Activated naive CD8-positive, alpha-beta T cell (primary cell): Measurements from ENCODE around the gene TGM4.

Experiments used
- H3K27ac Mint-ChIP-seq: one replicate; pipeline ENCODE4 v1.8.0; 2021; ENCODE audit warnings: mixed read lengths
- H3K27me3 Mint-ChIP-seq: one replicate; pipeline ENCODE4 v1.8.0; 2021; ENCODE audit warnings: mixed read lengths
- H3K36me3 Mint-ChIP-seq: one replicate; pipeline ENCODE4 v1.8.0; 2021; ENCODE audit warnings: mixed read lengths
- H3K4me1 Mint-ChIP-seq: one replicate; pipeline ENCODE4 v1.8.0; 2021; ENCODE audit warnings: low read depth, mixed read lengths
- H3K4me3 Mint-ChIP-seq: one replicate; pipeline ENCODE4 v1.8.0; 2021; ENCODE audit warnings: mild to moderate bottlenecking, mixed read lengths
- H3K9me3 Mint-ChIP-seq: one replicate; pipeline ENCODE4 v1.8.0; 2021; ENCODE audit warnings: low read depth, mixed read lengths

The TGM4 gene

DNA sequence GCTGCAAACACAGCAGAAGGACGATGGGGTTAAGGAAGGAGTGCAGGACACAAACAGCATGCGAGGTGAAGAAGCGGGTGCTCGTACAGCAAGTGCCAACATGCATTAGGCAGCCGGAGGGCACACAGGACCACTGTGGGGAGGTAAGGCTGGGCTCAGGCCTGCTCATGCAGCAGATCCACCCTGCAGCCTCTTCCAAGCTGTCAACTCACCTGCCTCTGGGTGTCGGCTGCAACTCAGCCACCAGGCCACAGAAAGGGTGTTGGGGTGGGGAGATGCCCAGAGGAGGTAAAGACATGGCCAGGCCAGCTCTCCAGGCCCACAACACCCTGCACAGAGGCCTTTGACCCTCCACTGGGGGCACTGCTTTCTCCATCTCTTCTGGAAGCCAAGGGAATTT, 44.2 kb downstream of the TGM4 start:
- Mint-ChIP-seq H3K36me3 (no peaks in the 10 kb centered on the region), H3K4me1 (no peaks in the 10 kb centered on the region), H3K27me3 (no peaks in the 10 kb centered on the region), H3K9me3 (no peaks in the 10 kb centered on the region), H3K27ac (no peak overlapping the region), H3K4me3 (no peak overlapping the region)

DNA sequence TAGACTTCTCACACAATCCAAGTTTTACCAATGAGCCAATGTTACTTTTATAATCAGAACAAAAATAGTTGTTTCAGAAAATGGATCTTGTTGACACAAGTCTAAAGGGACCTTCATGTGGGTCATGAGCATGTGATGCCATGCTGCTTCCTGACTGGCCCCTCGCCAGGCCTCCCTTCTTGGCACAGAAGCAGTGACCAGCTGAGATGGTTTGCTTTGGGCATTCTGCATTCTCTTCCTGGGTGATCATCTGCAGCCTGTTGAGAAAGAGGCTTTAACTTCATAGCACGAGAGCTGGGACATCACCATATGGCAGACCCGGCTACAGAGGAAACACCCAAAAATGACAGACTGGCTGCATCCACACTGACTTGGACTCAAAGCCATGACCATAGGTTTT, 45.7 kb downstream of the TGM4 start:
- Mint-ChIP-seq H3K27me3 (no peaks in the 10 kb centered on the region), H3K4me3 (no peak overlapping the region), H3K27ac (no peak overlapping the region), H3K4me1 (no peaks in the 10 kb centered on the region), H3K9me3 (no peaks in the 10 kb centered on the region), H3K36me3 (no peaks in the 10 kb centered on the region)

DNA sequence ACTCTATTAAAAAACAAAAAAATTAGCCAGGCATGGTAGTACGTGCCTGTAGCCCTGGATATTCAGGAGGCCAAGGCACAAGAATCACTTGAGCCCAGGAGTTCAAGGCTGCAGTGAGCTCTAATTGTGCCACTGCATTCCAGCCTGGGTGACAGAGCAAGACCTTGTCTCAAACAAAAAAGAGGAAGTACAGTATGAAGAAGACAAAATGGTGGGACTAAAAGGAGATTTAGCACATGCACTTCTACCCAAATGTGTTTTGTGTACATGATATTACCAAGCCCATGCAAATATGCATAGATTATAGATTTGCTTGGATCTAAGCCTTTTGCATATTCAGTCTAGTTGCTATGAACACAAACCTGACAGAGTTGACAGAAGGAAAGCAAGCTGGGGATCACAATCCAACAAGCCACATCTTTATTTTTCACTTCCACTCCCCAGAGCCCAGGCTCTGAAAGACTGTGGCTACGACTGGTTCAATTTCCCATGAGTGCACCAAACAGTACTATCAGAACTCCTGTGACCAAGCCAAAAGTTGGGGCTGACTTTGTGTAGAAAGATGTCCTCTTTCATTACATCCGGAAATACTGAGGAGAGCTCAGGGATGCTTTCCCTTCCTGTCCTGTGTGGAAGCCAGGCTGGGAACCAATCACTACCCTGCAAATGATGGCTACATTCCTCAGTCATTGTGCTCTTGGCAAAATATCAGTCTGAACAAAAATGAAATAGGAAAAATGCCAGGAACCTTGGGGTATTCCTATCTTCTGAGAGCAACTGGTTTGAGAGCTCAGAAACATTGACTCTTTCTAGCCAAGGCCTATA, 49.4 kb downstream of the TGM4 start:
- Mint-ChIP-seq H3K9me3 (no peaks in the 10 kb centered on the region), H3K27ac (no peak overlapping the region), H3K4me1 (no peaks in the 10 kb centered on the region), H3K4me3 (no peak overlapping the region), H3K36me3 (peaks cover 10% of the 10 kb centered on the region), H3K27me3 (no peaks in the 10 kb centered on the region)

DNA sequence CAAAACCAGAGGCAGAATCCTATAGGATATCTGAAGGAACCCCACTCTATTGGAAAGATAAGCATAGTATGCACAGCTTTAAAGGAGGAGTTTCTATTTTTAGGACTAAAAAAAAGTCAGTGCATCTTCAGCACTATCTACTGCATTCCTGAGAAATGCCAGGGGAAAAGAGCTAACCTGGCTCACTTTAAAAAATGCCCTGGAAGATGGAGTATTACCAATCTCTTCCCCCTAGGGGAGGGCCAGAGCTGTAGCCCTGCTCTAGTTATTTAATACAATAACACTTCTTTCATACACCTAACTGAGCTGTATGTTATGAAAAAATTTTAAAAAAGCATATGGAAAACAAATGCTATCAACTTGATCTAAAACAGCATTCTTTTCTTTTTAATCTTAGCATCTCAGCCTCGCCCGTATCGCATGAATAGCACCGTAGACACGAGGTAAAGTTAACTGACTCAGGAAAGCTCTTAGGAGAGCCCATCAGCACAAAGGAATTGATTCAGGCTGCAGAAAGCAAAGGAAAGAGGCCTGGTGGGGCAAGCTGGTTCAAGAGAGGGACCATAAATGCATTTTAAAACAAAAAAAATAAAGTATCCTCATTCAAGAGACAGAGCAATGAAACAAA, 50.2 kb downstream of the TGM4 start:
- no peak overlapping the region for H3K4me3 Mint-ChIP-seq
- H3K27ac Mint-ChIP-seq, result no peak overlapping the region

DNA sequence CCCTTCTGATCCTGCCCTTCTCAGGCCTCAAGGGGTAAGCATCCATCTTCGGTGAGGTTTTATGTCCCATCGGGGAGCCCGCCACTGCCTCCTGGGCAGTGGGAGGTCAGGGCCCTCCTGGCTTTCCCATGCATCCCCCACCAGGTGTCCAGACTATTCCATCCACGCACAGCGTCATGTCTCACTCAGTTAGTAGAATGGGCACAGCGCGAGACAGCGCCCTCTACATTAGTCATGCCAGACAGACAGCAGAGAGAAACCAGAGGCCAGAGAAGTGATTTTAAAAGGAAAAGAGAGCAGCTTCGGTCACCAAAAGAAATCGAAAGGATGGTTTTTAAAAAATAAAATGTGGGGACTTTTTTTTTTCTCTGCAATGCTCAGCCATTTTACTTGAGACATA, 51.8 kb downstream of the TGM4 start:
- H3K27me3 Mint-ChIP-seq, result no peaks in the 10 kb centered on the region
- no peak overlapping the region for H3K4me3 Mint-ChIP-seq
- no peaks in the 10 kb centered on the region for H3K9me3 Mint-ChIP-seq
- H3K27ac Mint-ChIP-seq, result no peak overlapping the region
- H3K4me1 Mint-ChIP-seq, result no peaks in the 10 kb centered on the region
- H3K36me3 Mint-ChIP-seq, result peaks cover 10% of the 10 kb centered on the region

More for the DNA sequence above, 50.2 kb downstream of the TGM4 start:
- Mint-ChIP-seq H3K27me3 (no peaks in the 10 kb centered on the region), H3K4me1 (no peaks in the 10 kb centered on the region), H3K9me3 (no peaks in the 10 kb centered on the region), H3K36me3 (peaks cover 10% of the 10 kb centered on the region)

DNA sequence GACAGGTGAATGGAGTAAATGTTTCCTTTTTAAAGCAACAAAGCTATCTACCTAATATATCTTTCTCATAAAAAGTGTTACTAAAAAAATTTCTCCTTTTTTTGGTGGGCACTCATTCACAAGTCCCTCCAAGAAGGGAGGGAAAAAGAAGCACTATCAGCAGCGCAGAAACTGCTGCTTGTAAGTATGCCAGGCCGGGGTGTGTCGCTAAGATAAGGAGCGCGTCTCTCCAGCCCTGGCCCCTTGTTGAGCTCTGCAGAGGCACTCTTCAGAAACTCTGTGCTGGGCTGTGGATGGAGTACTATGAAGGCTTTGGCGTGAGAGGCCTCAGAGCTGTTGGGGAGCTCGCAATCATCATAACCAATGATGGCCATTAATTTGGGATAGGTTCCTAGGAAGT, 52.5 kb downstream of the TGM4 start:
- H3K4me3 Mint-ChIP-seq, result no peak overlapping the region
- H3K4me1 Mint-ChIP-seq, result no peaks in the 10 kb centered on the region
- no peaks in the 10 kb centered on the region for H3K27me3 Mint-ChIP-seq
- peaks cover 10% of the 10 kb centered on the region for H3K36me3 Mint-ChIP-seq
- H3K27ac Mint-ChIP-seq, result no peak overlapping the region
- no peaks in the 10 kb centered on the region for H3K9me3 Mint-ChIP-seq

DNA sequence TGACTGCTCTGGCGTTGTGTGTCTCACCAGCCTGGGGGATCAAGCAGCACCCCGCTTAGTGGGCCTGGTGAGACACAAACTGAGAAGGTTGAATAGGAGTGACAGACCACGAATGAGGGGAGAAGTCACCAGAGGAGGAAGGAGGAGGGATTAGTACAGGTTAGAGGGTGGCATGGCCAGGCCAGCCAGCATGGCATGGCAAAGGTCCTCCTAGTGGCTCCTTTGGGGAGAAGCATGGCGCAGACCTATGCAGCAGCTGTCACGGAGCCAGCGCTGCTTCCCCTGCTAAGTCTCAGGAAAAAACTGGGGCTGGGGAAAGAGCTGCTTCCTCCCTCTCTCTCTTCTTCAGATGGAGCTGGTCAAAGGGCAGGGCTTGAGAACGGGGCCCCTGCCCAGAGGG, 53.0 kb downstream of the TGM4 start:
- Mint-ChIP-seq H3K9me3 (no peaks in the 10 kb centered on the region), H3K27me3 (no peaks in the 10 kb centered on the region), H3K4me3 (no peak overlapping the region), H3K4me1 (no peaks in the 10 kb centered on the region), H3K27ac (no peak overlapping the region), H3K36me3 (peaks cover 10% of the 10 kb centered on the region)

DNA sequence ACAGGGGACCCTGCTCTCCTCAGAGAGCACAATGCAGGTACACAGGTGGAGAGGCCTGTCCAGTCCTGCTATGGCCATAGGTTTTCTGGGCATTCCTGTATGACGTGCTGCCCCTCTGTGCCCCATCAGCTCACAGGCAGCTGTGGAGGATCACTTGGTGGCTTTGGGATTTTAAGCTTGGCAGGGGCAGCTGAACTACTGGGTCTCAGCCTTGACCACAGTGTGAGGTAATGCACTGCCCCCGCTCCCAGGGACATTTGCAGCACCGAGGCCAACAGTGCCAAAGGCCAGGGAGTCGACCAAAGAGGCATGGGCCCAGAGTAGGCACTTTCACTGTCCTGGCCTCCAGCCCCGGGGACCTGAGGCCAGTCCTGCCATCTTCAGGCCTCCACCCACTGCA, 55.4 kb downstream of the TGM4 start:
- H3K4me3 Mint-ChIP-seq, result no peak overlapping the region
- peaks cover 2% of the 10 kb centered on the region for H3K4me1 Mint-ChIP-seq
- H3K9me3 Mint-ChIP-seq, result no peaks in the 10 kb centered on the region
- no peaks in the 10 kb centered on the region for H3K27me3 Mint-ChIP-seq
- H3K36me3 Mint-ChIP-seq, result peaks cover 10% of the 10 kb centered on the region
- H3K27ac Mint-ChIP-seq, result no peak overlapping the region

DNA sequence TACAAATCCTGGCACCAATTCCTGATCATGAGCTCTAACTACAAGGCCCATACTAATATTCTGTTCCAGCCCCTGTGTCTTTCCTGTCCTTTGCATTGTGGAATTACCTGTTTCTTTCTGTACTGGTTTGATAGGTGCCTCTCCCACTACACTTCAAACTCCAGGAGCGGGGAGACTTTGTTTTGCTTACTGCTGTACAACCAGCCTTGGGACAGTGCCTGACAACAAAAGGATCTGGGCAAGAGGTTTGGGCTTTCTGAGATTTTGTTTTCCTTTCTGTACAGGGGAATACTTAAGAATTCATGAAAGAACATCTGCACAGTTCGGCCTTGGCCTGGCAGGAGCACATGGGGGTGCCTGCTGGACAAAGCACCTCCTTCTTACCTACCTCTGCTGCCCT, 56.5 kb downstream of the TGM4 start:
- Mint-ChIP-seq H3K27ac (no peak overlapping the region), H3K4me1 (peaks cover 2% of the 10 kb centered on the region), H3K4me3 (no peak overlapping the region), H3K36me3 (peaks cover 5% of the 10 kb centered on the region), H3K27me3 (no peaks in the 10 kb centered on the region), H3K9me3 (no peaks in the 10 kb centered on the region)

DNA sequence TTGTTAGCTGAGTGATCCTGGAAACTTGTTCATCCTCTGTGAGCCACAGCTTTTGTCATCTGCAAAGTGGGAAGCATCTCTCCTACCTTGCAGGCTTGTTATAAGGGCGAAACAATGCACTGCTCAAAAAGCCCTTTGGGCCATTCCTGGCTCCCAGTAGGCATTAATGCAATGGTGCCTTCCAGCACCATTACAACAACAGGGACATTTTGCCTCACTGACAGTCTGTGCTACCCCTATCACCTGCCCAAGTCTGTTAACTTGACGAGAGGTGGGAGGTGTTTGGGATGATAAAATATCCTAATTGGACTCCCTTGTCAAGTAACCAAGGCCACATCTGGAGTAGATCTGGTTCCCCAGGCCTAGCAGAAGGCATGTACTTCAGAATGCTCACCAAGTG, 57.4 kb downstream of the TGM4 start:
- Mint-ChIP-seq H3K4me3 (no peak overlapping the region), H3K36me3 (peaks cover 6% of the 10 kb centered on the region), H3K4me1 (peaks cover 7% of the 10 kb centered on the region), H3K27ac (no peak overlapping the region), H3K9me3 (no peaks in the 10 kb centered on the region), H3K27me3 (no peaks in the 10 kb centered on the region)

DNA sequence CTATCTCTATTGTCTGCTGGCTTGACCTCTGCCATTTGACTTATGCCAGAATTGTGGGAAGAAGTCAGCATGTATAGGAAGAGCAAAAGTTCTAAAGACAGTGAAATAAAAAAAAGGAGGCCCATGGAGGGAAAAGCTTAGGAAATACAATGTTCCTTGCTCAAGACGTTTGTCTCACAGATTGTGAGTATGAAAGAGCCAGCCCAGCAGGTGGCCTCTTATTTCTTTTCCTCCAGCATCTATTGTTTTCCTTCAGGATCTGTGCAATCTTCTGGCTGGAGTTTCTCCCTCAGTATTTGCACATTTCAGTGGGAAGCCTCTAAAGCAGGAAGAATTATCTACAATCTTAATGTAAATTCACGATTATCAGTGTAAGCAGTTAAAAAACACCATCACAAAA, 57.9 kb downstream of the TGM4 start:
- no peak overlapping the region for H3K27ac Mint-ChIP-seq
- H3K9me3 Mint-ChIP-seq, result no peaks in the 10 kb centered on the region
- no peaks in the 10 kb centered on the region for H3K27me3 Mint-ChIP-seq
- H3K4me3 Mint-ChIP-seq, result no peak overlapping the region
- H3K4me1 Mint-ChIP-seq, result peaks cover 7% of the 10 kb centered on the region
- peaks cover 6% of the 10 kb centered on the region for H3K36me3 Mint-ChIP-seq

DNA sequence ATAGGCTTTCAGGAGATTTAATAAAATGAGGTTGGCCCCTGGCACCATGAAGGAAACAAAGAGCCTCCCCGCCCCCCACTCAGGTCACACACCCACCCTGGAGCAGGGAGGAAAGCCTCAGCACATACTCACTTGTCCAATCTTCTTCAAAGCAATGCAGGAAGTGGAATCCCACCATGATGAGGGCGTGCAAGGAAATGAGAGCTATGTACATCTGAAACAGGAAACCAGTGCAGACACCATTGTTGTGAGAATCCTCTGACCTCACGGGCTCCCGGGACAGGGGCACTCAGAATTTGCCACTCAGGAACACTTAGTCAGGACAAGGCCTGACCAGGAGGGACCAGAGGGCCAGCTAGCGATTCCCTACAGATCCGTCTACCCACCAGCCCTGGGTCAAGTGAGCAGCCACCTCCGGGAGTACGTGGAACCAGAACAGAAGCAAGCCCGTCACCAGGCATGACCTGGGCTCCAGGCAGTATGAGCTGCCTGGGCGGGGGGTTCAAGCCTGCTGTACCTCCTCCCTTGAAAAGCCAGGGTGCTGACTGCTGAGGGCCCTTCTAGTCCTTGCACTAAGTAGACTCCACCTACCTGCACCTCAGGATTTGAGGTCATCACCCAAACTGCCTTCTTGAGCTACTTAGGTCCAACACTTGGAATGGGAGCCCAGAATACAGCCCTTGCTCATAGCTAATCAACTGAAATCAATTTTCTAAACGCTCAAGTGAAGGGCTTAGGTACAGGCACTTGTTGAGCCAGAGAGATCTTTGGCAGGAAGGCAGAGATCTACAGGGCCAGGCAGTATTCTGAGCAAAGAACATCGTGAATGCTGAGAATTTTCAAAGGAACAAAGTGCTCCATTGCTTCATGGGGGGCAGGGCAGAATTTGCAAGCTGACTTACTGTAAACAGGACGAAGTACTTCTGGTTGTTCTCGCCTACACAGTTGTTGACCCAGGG, 58.9 kb downstream of the TGM4 start:
- H3K9me3 Mint-ChIP-seq, result no peaks in the 10 kb centered on the region
- H3K4me3 Mint-ChIP-seq, result no peak overlapping the region
- H3K27ac Mint-ChIP-seq, result no peak overlapping the region
- peaks cover 6% of the 10 kb centered on the region for H3K36me3 Mint-ChIP-seq
- H3K27me3 Mint-ChIP-seq, result no peaks in the 10 kb centered on the region
- H3K4me1 Mint-ChIP-seq, result peaks cover 7% of the 10 kb centered on the region

DNA sequence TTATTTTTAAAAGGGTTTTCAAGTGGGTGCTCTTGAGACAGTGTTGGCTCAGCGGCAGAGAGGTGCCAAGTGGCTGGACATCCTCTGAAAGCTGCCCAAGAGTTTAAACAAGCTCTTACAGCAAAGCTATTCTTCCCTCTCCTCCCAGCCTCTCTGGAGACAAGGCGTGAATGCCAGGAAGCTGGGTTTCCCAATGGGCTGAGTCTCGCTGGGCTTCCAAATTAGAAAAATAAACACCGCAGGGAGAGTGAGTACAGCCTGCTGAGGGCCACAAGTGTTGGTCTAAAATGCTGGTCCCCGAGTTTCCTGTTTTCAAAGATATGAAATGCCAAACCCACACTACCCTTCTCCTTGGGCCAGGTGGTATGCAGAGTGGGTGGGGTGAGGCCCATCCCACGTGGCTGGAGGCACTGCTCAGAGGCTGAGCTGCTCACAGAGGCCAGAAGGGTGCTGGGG, 65.2 kb downstream of the TGM4 start:
- H3K36me3 Mint-ChIP-seq, result peaks cover 9% of the 10 kb centered on the region

DNA sequence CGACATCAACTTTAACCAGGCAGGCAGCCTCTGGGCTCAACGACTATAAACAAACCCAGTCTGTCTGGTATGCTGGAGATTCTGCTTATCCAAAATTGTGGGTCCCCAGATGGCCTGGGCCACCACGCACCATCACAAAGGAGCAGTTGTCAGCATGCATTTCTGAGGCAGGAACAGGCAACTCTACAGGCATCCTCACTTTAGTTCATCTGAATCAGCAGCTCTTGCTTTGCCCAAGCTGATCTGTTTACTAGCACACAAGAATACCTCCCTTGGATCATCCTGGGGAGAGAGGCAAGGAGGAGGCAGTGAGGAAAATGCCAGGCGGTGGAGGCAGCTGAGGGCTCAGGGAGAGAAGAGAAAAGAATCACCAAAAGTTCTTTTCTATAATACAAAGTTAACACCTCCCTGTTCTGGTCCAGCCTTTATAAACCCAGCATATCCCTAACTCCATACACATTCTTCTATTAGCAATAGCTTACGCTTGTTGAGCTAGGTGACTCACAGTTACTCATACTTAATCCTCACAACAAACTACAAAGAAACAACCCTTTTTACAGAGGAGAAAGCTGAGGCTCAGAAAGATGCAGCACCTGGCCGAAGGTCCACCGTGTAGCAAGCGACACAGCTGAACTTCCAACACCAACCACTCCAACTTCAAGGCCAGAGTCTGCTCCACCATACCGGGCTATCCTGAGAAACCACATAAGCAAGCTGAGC, 68.0 kb downstream of the TGM4 start:
- no peak overlapping the region for H3K27ac Mint-ChIP-seq
- H3K9me3 Mint-ChIP-seq, result no peaks in the 10 kb centered on the region
- peaks cover 7% of the 10 kb centered on the region for H3K36me3 Mint-ChIP-seq
- H3K4me3 Mint-ChIP-seq, result no peak overlapping the region
- H3K4me1 Mint-ChIP-seq, result no peaks in the 10 kb centered on the region
- H3K27me3 Mint-ChIP-seq, result no peaks in the 10 kb centered on the region

More for the DNA sequence above, 65.2 kb downstream of the TGM4 start:
- H3K27ac Mint-ChIP-seq, result no peak overlapping the region
- peaks cover 5% of the 10 kb centered on the region for H3K4me1 Mint-ChIP-seq
- H3K27me3 Mint-ChIP-seq, result no peaks in the 10 kb centered on the region
- no peak overlapping the region for H3K4me3 Mint-ChIP-seq
- H3K9me3 Mint-ChIP-seq, result no peaks in the 10 kb centered on the region
